HFFc6 (cell line): ENCODE results near the gene OR56A3. TPM values are rescaled to one million over a fixed set of nuclear protein-coding genes. Genes with fewer than 3 reads are reported as not detected.

Experiments used
- DNase-seq: peaks from one replicate; pipeline ENCODE4 v3.0.0-alpha.2; 2018
- H3K27ac Mint-ChIP-seq: 2 replicates; pipeline ENCODE4 v1.8.0; 2020; ENCODE audit warnings: mild to moderate bottlenecking, mixed read lengths
- H3K27me3 Mint-ChIP-seq: 2 replicates; pipeline ENCODE4 v1.8.0; 2021; ENCODE audit warnings: mild to moderate bottlenecking, moderate library complexity, mixed read lengths; ENCODE audit not compliant: insufficient read depth
- H3K36me3 Mint-ChIP-seq: 2 replicates; pipeline ENCODE4 v1.8.0; 2021; ENCODE audit warnings: low read depth, mixed read lengths
- H3K4me1 Mint-ChIP-seq: 2 replicates; pipeline ENCODE4 v1.8.0; 2020; ENCODE audit warnings: low read depth, mixed read lengths
- H3K4me3 Mint-ChIP-seq: 2 replicates; pipeline ENCODE4 v1.8.0; 2020; ENCODE audit warnings: mild to moderate bottlenecking, moderate library complexity, mixed read lengths
- H3K9me3 Mint-ChIP-seq: 2 replicates; pipeline ENCODE4 v1.8.0; 2020; ENCODE audit warnings: mild to moderate bottlenecking, mixed read lengths
- total RNA-seq, 6 experiments: library from RNA; stranded (reverse); fragmentation: NEBNext Ultra II Directional; extraction: Animal tissue kit (Norgen Biotek cat#: 25700); gene quantifications; 2 replicates in 1 of 6; 3 replicates in 5 of 6; pipeline ENCODE4 v1.2.3, GENCODE V29; 2021
- TF ChIP-seq, protein P1 (sequence below): fragments of 200-600 bp; sonication (generic); IDR thresholded peaks from 2 replicates; pipeline ENCODE4 v1.5.0; 2021; ENCODE audit warnings: antibody characterized with exemption, mild to moderate bottlenecking

OR56A3 gene
- total RNA-seq, 6 experiments from 2014 or later, result not detected

DNA sequence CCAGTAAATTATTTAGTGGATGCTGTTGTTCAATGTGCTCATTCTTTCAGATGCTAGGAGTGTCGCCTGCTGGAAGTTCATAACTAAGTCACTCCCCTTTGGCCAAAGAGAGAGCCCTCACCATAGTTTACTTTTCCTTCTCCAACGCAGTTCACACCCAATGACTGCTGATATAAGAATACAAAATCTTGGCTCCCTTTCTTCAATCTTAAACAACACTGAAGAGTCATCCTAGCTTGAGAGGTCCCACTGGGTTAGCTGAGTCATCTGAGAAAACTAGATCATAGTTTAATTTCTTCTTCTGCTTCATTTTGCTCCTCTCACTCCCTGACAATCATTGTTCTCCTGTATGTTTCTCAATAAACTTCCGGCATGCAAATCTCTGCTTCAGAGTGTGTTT is 50.1 kb downstream of the OR56A3 start:
- Mint-ChIP-seq H3K9me3 (peaks cover 29% of the 10 kb centered on the region), H3K36me3 (no peaks in the 10 kb centered on the region), H3K4me3 (no peak overlapping the region), H3K27me3 (no peaks in the 10 kb centered on the region; the same call in 1 of the 2 replicates), H3K4me1 (no peaks in the 10 kb centered on the region), H3K27ac (no peak overlapping the region)
- TF ChIP-seq, protein P1, sequence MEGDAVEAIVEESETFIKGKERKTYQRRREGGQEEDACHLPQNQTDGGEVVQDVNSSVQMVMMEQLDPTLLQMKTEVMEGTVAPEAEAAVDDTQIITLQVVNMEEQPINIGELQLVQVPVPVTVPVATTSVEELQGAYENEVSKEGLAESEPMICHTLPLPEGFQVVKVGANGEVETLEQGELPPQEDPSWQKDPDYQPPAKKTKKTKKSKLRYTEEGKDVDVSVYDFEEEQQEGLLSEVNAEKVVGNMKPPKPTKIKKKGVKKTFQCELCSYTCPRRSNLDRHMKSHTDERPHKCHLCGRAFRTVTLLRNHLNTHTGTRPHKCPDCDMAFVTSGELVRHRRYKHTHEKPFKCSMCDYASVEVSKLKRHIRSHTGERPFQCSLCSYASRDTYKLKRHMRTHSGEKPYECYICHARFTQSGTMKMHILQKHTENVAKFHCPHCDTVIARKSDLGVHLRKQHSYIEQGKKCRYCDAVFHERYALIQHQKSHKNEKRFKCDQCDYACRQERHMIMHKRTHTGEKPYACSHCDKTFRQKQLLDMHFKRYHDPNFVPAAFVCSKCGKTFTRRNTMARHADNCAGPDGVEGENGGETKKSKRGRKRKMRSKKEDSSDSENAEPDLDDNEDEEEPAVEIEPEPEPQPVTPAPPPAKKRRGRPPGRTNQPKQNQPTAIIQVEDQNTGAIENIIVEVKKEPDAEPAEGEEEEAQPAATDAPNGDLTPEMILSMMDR, result no peak
- DNase-seq, result no peak

DNA sequence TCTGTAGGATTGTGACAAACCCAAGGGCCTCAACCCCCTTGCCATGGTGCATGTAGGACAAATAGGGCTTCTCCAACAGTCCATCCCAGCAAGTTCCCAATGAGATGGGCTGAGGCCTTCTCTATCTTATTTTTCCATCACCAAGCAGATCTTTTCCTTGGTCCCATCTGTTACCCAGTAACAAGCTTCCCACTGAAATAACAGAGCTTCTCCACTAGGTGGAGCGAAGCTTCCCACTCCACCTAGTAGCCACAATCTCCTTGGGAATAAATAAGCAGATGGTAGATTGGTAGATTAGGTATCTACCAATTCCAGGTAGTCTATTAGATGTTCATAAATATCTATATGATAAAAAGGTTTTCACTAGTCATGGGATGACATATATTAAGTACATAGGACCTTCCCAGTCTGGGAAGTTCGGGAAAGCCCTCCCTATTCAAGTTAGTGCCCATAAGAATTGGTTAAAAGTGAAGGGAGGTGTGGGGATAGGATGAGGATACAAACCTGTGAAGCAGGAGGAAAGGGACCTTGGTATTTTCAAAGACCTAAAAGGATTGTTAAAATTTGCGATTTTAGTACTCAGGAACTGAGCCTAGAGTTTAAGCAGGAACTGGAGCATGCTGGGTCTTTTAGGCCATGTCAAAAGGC is 50.7 kb downstream of the OR56A3 start:
- H3K4me1 Mint-ChIP-seq, result no peaks in the 10 kb centered on the region
- H3K27ac Mint-ChIP-seq, result no peak overlapping the region
- H3K9me3 Mint-ChIP-seq, result peaks cover 28% of the 10 kb centered on the region
- no peaks in the 10 kb centered on the region; the same call in 1 of the 2 replicates for H3K27me3 Mint-ChIP-seq
- no peak for DNase-seq
- no peaks in the 10 kb centered on the region for H3K36me3 Mint-ChIP-seq
- no peak overlapping the region for H3K4me3 Mint-ChIP-seq
- TF ChIP-seq, protein P1, result peak; percentile 61

DNA sequence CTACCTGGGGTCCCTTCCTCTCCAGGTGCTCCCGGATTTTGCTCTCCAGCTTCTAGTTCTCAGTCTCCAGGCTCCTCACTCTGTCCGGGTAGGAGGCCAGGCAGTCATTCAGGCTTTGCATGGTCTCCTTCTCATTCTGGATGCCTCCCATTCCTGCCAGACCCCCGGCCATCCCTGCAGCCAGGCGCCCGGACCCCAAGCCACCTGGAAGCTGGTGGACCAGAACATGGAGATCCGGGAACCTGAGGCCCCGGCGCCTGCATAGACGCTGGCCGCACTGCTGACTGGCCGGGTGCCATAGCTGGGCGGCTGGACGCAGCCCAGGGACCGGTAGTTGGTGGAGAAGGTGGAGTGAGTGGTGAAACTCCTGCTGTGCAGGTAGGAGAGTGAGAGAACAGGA is 52.7 kb downstream of the OR56A3 start:
- Mint-ChIP-seq H3K27ac (no peak overlapping the region), H3K9me3 (peaks cover 32% of the 10 kb centered on the region), H3K27me3 (no peaks in the 10 kb centered on the region; the same call in 1 of the 2 replicates), H3K36me3 (no peaks in the 10 kb centered on the region), H3K4me1 (no peaks in the 10 kb centered on the region), H3K4me3 (no peak overlapping the region)
- TF ChIP-seq, protein P1, result no peak
- DNase-seq, result no peak

Other genes starting within 250 kb of the OR56A3 start
- not detected for gene OR56B1, start 205.8 kb upstream of the OR56A3 start, total RNA-seq
- not detected for gene OR52N4, start 188.0 kb upstream of the OR56A3 start, total RNA-seq
- not detected for gene OR52N5, start 158.9 kb upstream of the OR56A3 start, total RNA-seq
- not detected for gene OR52N1, start 151.0 kb upstream of the OR56A3 start, total RNA-seq
- gene OR52N2, start 133.3 kb upstream of the OR56A3 start, total RNA-seq, result not detected
- not detected for gene OR52E6, start 100.4 kb upstream of the OR56A3 start, total RNA-seq
- gene OR52E8, start 84.6 kb upstream of the OR56A3 start, total RNA-seq, result not detected
- gene OR52E4, start 61.6 kb upstream of the OR56A3 start, total RNA-seq, result not detected
- gene OR52E5, start 49.0 kb upstream of the OR56A3 start, total RNA-seq, result not detected
- not detected for gene OR56A5, start 26.2 kb downstream of the OR56A3 start, total RNA-seq
- gene OR52L1, start 44.7 kb downstream of the OR56A3 start, total RNA-seq, result not detected
- not detected for gene OR56A4, start 64.7 kb downstream of the OR56A3 start, total RNA-seq
- gene OR56A1, start 88.5 kb downstream of the OR56A3 start, total RNA-seq, result not detected
- gene OR56B4, start 165.4 kb downstream of the OR56A3 start, total RNA-seq, result not detected
- not detected for gene OR52B2, start 228.1 kb downstream of the OR56A3 start, total RNA-seq